Stimulated activated CD4-positive, alpha-beta T cell treated with anti-CD3 and anti-CD28 coated beads, Interleukin-1b, Interleukin-23, amount 100 ng/mL, for 24 hours (primary cell): ENCODE results near the gene DPP6.

ENCODE experiments used
- DNase-seq, 4 experiments: peaks; one replicate each; pipeline ENCODE4 v3.0.0-alpha.2; 2020; ENCODE audit warnings: low read depth in 4 of 4, low spot score in 1 of 4

DPP6 gene

DNA sequence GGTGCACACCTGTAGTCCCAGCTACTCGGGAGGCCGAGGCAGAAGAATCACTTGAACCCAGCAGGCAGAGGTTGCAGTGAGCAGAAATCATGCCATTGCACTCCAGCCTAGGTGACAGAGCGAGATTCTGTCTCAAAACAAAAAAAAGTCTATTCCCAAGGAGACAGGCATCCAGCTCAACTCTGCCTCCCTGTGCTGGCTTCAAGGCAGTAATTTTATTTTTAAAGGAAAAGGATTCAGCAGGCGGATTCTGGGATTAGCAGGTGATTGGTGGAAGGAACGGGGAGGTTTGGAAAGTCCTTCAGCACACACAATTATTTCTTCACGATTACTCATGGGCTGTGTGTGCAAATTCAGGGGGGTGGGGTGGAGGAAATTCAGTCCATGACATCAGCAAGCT, 707.8 kb downstream of the DPP6 start:
- DNase-seq = no peak

DNA sequence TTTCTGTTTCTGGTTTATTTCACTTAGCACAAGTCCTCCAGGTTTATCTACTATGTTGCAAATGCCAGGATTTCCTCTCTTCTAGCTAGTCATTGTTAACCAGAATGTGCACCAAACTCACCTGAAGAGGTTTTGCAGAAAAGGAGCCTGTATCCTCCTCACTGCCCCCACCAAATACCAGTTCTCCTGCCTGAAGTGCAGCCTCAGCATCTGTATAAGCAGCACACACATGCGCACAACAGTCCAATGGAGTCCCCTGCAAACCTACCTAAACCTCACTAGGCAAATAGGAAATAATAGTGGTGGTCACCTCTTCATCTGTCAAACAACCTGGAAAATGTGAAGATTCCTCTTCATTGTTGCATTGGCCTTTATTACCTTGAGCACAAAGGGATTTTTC, 712.9 kb downstream of the DPP6 start:
- DNase-seq = no peak

DNA sequence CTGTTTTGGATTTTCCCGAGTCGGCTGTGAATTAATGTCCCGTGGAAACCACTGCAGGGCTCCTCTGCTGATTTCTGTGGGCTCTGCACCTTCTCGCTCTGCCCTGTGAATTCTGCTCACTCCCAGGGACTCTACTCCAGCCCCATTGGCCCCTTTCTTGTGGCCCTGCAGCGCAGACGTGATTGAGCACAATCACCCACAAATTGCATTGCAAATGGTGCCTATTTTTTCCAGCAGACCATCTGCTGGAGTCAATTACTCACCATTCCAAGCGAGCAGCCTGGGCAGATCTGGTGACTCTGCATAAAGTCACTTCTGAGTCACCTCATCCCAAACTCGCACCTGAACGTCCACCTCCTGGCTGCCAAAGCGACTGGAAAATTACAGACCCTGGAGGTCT, 714.9 kb downstream of the DPP6 start:
- no peak for DNase-seq

DNA sequence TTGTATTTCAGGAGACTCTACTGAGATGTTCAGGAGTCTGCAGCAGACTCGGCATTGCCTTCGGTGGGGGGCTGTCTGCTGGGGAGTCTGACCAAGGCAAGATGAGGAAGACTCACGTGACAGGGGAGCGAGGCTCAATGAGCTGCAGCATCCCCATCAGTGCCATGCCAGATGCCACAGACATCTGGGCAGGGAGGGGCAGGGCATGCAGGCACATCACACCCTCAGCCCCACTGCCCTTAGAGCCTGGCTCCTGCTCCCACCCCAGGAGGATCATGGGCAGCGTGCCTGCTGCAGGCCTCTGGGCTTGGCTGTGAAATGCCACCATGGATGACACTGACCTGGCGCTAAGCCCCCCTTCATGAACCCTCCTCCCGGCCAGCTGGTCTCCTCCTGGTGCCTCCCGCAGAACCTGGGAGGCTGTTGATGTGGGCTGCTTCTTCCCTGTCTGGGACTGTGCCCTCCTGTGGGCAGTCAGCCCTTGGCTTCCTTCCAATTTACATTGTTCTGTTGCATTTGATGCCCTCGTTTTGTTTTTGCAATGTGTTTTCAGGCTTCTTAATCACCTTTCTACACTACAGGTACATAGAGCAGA, 715.7 kb downstream of the DPP6 start:
- DNase-seq = no peak

DNA sequence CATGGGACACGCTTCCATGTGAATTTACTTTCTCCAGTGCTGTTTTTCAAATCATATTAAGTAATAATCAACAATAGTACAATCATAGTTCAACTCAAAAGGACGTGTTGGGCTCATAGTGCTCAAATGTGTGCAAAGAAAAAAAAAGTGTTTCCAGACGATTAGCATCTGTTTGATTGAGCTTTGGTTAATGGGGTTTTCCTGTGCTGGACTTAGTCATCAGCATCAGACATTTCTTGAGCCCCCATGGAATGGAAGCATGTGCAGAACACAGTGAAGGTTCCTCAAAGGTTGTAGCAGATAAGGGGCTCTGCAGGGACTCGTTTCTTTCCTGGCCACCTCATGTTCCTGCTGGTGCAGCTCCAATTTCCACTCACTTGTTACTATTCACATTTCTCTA, 716.8 kb downstream of the DPP6 start:
- no peak for DNase-seq

DNA sequence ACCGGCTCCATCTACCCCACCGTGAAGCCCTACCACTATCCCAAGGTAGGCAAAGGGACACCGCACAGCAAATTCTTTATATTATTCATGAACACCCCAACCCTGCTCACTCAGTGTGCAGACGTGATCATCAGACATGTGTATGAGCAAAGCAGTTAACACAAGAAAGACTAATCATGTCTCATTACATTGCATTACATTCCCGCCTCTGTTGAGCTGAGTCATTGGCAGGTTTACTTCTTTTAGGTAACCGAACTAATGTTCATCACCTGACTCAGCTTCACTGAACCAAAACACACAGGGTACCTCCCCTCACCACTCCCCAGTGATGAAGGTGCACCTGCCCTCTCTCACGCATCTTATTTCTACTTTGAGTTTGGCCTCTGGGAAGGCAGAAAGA, 717.3 kb downstream of the DPP6 start:
- DNase-seq = no peak

DNA sequence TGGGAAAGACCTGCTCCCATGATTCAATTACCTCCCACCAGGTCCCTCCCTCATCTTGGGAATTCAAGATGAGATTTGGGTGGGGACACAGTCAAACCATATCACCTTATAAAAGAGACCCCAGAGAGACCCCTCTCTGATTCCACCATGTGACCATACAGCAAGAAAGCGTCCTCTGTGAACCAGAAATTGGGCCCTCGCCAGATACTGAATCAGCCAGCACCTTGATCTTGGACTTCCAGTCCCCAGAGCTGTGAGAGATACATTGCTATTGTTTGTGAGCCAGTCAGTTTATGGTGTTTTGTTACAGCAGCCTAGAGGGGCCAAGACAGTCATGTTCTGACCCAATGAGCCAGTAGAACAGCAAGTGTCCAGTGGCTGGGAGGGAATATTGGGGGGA, 718.2 kb downstream of the DPP6 start:
- no peak for DNase-seq

DNA sequence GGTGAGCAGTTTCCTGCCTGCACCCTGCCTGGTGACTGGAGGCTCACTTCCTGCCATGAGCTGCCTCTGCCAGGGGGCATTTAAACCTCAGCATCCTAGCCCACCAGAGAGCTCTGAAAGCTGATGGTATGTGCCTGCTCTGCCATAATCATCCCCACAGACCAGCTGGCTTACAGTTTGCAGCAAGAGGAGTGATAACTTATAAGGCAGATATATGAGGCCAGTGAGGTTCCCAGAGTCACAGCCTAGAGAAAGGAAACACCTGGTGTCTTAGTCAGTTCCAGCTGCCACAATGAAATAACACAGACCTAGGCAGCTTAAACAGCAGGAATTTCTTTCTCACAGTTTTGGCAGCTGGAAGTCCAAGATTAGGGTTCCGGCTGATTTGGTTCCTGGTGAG, 718.8 kb downstream of the DPP6 start:
- no peak for DNase-seq

DNA sequence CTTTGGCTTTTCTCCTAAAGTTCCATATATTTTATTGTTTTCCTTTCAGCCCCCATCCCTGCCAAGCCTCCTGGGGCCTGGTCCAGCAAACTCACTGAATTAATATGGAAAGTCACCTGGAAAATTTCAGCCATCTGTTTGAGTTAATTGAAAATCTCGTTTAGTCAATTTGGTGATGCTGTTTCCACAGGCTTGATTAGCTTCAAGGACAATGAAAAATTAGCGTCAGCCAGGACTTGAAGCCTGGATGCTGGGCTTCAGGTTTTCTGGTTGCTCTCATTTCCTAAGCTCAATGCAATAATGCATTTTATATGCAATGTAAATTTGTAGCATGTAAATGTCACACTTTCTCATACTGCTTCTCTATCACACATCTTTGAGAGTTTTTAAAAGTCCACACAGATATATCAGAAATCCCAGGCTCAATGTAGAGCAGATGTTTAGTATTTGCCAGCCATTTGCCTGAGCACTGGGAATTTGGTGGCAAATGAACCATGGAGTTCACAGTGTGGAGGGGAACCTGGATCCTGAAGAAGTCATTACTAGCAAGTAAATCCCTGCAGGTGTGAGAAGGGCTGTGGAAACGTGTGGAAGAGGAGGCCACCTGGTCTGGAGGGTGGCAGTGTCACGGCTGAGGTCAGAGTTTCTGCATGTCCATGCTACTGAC, 722.2 kb downstream of the DPP6 start:
- DNase-seq = no peak

DNA sequence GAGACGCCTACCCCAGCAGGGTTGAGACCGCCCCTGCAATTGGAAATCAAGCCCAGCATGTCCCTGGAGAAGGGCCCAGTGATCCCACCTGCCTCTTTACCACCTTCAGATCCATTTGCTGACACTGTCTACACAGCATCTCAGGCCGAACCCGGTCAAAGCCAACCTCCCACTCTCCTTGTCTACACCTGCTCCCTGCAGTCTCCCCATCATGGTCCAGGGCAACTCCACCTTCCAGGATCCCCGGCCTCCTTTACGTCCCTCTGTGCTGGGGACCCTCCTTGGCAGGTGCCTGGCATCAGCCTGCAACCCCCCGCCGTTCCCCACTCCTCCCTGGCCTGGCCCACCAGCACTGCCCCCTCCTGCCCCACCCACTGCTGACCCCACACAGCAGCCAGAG, 723.5 kb downstream of the DPP6 start:
- DNase-seq = no peak

DNA sequence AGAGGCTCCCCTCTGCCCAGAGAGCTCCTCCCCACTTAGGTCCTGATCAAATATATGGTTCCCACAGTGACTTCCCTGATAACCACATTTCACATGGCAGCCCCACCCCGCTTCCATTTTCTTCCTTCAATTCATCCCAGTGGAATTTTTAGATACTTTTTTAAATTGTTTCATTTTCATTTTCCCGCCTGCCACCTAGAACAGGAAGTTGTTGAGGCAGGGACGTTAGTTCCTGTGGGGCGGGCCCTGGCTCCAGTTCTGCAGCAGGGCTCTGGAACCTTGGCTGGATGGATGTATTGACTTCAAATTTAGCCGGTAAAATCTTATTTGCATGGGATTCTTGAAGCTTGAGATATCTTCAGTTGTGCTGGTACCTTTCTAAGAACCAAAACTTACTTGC, 724.2 kb downstream of the DPP6 start:
- DNase-seq = no peak

DNA sequence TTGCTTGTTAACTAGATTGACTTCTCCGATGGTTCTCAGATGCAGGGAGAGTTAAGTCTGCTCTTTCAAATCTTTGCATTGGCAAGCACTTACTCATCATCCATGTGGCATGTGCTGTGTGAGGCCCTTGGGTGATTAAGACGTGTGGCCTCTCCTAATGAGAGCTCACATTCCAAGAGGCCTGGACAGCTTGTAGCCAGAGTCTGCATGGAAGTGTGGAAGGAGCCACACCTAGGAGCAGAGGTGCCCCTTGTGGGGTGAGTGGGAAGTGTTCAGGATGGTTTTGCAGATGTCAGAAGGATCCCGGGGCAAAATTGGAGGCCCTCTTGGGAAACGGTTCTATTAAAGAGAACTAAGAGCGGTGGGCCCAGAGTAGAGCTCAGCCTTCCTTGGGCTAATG, 724.8 kb downstream of the DPP6 start:
- DNase-seq = no peak

DNA sequence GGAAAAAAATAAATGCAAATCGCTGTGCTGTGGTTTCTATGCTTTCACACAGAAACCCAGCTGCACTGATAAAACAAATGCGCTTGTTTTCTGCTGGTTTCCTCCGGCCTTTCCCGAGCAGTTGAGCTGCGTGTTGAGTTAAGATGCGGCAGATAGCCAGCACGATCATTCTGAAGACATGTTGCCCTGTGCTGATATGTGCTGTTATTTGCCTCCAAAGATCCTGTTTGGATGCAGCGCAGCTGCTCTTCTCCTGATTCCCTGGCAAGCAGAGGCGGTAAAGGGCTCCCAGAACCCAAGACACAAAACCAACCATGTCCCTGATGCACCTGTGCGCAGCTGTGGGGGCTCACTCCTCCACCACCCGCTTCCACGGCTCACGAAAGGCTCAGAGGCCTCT, 725.3 kb downstream of the DPP6 start:
- no peak for DNase-seq

DNA sequence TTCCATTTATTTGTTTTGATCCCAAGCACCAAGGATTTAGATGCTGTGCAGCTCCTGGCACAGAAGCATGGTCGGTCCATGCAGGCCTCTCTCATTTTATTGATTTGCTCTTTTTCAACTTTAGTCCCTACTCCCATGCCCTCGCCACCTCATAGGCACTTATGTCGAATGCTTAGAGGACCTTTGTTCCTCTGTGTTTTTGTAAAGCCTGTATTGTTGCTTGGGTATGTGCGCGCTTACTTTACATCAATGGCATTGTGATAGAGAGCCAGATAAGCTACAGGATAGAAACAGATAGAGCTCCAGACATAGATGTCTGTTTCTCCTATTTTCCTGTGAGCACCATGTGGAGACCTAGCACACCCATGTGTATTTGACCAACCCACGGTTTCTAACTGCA, 725.7 kb downstream of the DPP6 start:
- no peak for DNase-seq

DNA sequence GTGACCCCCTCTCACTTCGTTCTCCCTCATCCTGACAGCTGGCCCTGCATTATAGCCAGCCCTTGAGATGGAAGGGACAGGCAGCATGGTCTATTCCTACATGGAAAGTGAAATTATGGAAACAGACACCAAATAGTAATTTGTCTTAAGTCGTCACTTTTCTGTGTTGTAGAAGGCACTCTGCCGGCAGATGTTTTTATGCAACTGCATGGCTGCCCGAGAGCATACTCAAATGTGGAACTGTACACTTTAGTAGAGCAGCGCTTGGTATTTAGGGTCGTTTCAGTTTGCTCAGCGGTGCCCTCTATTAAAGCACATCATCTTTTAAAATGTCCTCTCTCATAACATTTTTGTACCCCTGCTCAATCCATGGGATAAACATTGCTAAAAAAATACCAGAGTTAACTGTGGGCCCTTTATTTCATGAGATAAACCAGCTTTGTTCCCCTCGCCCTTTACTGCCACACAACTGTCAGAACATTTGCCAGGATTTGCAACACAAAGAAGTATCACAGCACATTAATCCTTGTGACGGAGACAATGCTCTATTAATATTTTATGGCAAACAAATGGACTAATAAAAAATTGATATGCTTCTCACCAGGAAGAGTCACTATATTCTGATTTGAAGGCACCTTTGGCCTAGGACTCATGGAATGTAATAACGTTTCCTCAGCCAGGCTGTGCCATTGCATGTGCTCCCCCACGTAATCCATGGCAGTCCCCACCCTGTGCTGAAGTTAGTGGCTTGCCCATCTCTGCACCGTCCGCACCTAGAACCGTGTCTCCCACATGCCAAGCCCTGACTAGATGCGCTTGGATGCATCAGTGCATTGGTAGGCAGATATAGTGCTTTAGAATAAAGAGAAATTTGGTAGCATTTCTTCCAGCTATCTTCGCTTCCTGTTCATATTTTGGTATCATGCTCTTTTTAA, 729.4 kb downstream of the DPP6 start:
- DNase-seq = no peak

DNA sequence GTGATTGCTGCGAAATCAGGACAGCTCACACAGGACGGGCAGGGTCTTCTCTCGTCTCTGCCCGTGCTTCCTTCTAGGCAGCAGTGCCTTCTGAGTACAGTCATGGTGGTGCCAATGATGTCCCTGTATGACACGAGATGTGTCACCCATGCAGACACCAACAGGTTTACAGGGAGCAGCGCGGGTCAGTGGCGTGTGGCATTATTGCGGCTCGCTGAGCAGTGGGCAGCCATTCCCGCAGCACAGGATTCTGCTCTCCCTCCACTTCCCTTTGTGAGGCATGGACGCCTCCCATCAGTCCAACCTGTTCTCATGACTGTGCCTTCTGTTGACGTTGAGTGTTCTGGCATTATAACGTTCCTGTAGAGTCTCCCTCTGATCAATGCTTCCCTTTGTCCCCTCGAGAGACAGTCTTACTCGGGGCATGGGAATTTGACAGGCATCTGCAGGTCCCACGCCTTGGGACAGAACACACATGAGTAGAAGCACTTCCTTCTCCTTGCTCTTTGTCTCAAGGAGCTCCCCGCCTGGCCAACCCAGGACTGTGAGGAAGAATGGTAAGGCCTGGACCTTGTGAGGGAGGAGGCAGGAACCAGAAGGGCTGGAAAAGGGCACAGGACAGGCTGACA, 731.2 kb downstream of the DPP6 start:
- DNase-seq = no peak

DNA sequence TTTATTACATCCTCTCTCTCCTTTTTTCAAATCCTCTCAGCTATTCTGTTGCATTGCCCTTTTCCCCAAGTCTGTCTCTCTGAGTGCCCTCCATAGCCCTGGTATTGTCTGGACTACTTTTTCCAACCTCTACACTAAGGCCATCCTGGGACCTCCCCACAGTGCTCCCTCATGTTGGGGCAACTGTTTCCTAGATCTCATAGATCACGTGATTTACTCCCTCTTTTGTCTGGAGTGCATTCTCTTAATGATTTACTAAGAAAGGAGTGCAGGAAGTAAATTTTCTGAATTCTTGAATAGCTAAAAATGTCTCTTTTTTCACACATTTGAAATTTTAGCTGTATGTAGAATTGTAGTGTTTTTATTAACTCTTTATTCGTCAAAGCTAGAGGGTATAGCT, 733.7 kb downstream of the DPP6 start:
- DNase-seq = no peak

DNA sequence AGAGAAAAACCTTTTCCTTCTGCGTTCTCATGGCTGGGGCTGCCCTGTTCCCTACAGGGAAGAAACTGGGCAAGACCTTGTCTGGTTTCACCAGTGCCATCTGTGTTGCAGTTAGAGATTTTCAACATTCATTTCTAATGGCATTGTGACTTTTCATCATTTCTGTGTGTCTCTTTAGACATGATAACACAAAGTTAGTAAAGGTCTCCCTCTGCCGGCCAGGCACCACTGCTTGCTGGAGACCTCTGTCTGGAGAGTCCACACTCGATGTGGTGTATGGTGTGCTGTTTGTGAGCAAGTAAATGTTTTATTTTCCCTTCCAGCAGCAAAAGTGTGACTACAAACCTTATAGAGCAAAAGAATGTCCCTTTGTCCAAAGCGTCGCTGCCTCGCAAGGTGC, 737.2 kb downstream of the DPP6 start:
- DNase-seq = no peak

DNA sequence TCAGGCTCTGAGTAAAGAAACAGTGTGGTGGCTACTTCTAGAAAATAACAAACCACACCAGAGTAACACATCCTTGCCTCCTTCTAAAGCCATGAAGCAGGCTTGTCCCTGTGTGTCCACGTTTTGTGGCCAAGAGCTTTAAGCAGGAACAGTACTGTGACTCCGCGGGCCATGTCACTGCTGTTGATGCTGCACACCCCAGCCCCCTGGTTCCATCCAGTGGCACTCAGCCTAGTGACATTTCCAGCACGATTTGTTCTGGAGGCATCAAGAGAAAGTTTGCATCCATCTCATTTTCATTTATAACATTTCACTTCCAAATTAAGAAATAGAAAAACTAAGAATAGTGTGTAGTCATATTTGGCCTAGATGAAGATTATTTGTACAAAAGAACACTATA, 739.4 kb downstream of the DPP6 start:
- no peak for DNase-seq

DNA sequence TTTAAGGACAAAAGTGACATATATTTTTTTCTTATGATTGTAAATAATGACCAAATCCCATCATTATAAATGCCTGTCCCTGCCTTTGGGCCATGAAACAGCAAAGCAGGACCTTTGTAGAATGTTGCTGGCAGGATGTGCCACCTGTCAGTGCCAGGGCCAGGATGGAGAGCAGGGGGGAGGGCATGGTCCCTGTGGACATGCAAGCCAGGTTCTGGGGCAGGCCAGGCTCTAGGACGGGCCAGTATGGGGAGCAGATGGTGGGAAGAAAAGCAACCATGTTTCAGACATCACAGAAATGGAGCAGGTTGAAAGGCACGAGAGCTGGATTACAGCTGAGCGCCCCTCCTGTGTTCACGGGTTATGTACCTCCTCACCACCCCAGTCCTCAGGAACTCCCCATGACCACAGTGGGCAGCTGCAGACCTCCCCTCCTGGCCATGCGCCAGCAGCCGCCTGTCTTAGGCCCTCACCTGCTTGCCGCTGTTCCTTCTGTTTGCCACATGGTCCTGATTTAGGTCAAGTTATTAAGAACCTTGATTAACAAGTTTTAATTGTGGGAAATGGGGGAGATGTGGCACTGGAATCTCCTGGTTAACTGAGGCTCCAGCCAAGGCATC, 740.3 kb downstream of the DPP6 start:
- no peak for DNase-seq

DNA sequence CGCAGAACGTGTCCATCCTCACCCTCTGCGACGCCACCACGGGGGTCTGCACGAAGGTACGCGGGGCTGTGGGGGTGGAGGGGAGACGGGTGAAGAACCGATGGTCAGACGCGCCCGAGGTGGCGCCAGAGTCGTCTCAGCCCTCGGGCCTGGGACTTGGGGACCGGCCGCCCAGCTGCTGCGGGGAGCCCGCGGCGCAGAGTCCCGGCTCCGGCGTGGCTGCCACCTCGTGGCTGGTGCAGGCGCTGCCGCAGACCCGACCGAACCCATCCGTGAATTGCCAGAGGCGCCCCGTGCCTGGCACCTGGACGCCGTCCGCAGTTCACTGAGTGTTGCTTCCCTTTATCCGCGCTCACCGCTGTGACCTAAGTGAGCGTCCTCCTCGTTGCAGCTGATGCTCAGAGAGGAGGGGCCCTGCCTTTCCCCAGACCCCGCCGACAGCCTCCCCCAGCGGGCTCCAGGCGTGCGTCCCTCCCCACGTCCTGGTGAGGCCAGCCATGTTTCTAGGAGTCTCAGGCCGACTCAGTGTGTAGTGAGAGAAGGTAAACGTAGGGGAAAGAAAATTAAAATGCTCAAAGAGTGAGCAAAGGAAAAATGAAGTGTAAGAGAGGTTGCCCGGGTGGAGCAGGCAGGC, 742.1 kb downstream of the DPP6 start:
- DNase-seq = peak in 2 of 4 experiments; percentile 6 to 9
